Right lobe of liver (tissue), 4 donors: ENCODE results near the gene ADORA1.

Source experiments
- CTCF ChIP-seq, 4 donors: fragments of 200-600 bp in 3 of 4; fragments of 450-650 bp in 1 of 4; IDR thresholded peaks; one replicate each; pipeline versions ENCODE4 v1.5.1 to v1.8.0; 2016 to 2022; ENCODE audit warnings: antibody characterized with exemption in 4 of 4, mild to moderate bottlenecking in 2 of 4
- POLR2A ChIP-seq: fragments of 450-650 bp; IDR thresholded peaks from one replicate; pipeline ENCODE4 v1.6.1; 2017; ENCODE audit warnings: antibody characterized with exemption, mild to moderate bottlenecking
- donor health status: DM: no; HTN: no; CAD: no.
- donor health status: DM: no; HTN: no; CAD: no.
- donor health status: DM: no; HTN: yes; CAD: no.

GRCh38 chr1:203168991-203169390, 41.5 kb downstream of the ADORA1 start:
- TF ChIP-seq POLR2A (no peak), CTCF (IDR thresholded peaks at IDR 0.05) (no peak)
